Natural killer cell (primary cell): ENCODE results near the gene ADIG. TPM values are rescaled to one million over a fixed set of nuclear protein-coding genes. Genes with fewer than 3 reads are reported as not detected.

ENCODE experiments used
- ATAC-seq, 3 donors: fragments of 150-1000 bp in 2 of 3; fragments of 200-7000 bp in 1 of 3; cut with Tn5 transposase; 1 replicate in 1 of 3; 2 replicates in 2 of 3; pipeline ENCODE4 v1.10.0; 2021; ENCODE audit warnings: mild to moderate bottlenecking in 2 of 3, moderate library complexity in 2 of 3
- DNase-seq, 2 donors: peaks; one replicate each; pipeline versions ENCODE4 v3.0.0 to v3.0.0-alpha.2; 2013 to 2021; ENCODE audit warnings: mixed read lengths in 1 of 2
- H3K27ac ChIP-seq: one replicate; pipeline ENCODE4 v1.5.1; 2013; ENCODE audit warnings: mild to moderate bottlenecking, low read length
- H3K27me3 ChIP-seq: one replicate; pipeline ENCODE4 v1.6.1; 2013; ENCODE audit warnings: low read length; ENCODE audit not compliant: control insufficient read depth, insufficient read depth
- H3K36me3 ChIP-seq: one replicate; pipeline ENCODE4 v1.6.1; 2013; ENCODE audit warnings: low read length; ENCODE audit not compliant: control insufficient read depth, insufficient read depth
- H3K4me1 ChIP-seq: one replicate; pipeline ENCODE4 v1.6.1; 2013; ENCODE audit warnings: low read length; ENCODE audit not compliant: control insufficient read depth, insufficient read depth
- H3K4me3 ChIP-seq: one replicate; pipeline ENCODE4 v1.5.1; 2013; ENCODE audit warnings: low read length
- H3K9me3 ChIP-seq: one replicate; pipeline ENCODE4 v1.6.1; 2013; ENCODE audit warnings: low read length; ENCODE audit not compliant: control insufficient read depth, insufficient read depth
- H3K27ac Mint-ChIP-seq, 2 donors: one replicate each; pipeline ENCODE4 v1.8.0; 2022; ENCODE audit warnings: mild to moderate bottlenecking in 2 of 2, mixed read lengths in 2 of 2, moderate library complexity in 1 of 2
- H3K27me3 Mint-ChIP-seq, 2 donors: one replicate each; pipeline ENCODE4 v1.8.0; 2022; ENCODE audit warnings: low read depth in 2 of 2, mixed read lengths in 2 of 2
- H3K36me3 Mint-ChIP-seq: one replicate; pipeline ENCODE4 v1.8.0; 2022; ENCODE audit warnings: mixed read lengths
- H3K4me1 Mint-ChIP-seq, 2 donors: one replicate each; pipeline ENCODE4 v1.8.0; 2022; ENCODE audit warnings: mixed read lengths in 2 of 2
- H3K4me3 Mint-ChIP-seq: one replicate; pipeline ENCODE4 v1.8.0; 2022; ENCODE audit warnings: mild to moderate bottlenecking, moderate library complexity, mixed read lengths
- H3K9me3 Mint-ChIP-seq, 2 donors: one replicate each; pipeline ENCODE4 v1.8.0; 2022; ENCODE audit warnings: mixed read lengths in 2 of 2
- CTCF ChIP-seq: fragments of 200-600 bp; IDR thresholded peaks from one replicate; pipeline ENCODE4 v1.8.0; 2022; ENCODE audit warnings: antibody characterized with exemption
- WGBS: methylation state at CpG from one replicate; pipeline ENCODE4 v1.1.7; 2013; ENCODE audit warnings: missing lambda C conversion rate; ENCODE audit not compliant: insufficient coverage; 5-methylcytosine and 5-hydroxymethylcytosine counted together
- intact Hi-C: fragments of 100-400 bp; cut with micrococcal nuclease; formaldehyde crosslinking; loops from one replicate; pipeline ENCODE4 v1.14.2; 2022
- total RNA-seq, 4 donors: library from RNA; stranded (reverse); fragments of 120-200 nt in 1 of 4; gene quantifications; one replicate each; pipeline versions ENCODE4 v1.2.3 to v1.2.4, GENCODE V29; 2013 to 2022

ADIG gene
- total RNA-seq, 3 donors from 2014 or later (not counting 1 experiment from before 2014, with no cell fraction given), result not detected

- H3K9me3 ChIP-seq, result no peaks in the 10 kb centered on the region
- Mint-ChIP-seq H3K36me3 (peaks cover 34% of the 10 kb centered on the region), H3K4me1 (no peaks in the 10 kb centered on the region), H3K4me3 (no peak overlapping the region), H3K27ac (no peak overlapping the region), H3K27me3 (no peaks in the 10 kb centered on the region), H3K9me3 (no peaks in the 10 kb centered on the region)
- no peaks in the 10 kb centered on the region for H3K4me1 ChIP-seq
- 97% methylated on average over 7 of the region's 7 CpGs for WGBS
- no peak overlapping the region for H3K27ac ChIP-seq
- intact Hi-C loops, result no loop called here
- no peak for ATAC-seq
- no peak for DNase-seq
- H3K36me3 ChIP-seq, result peaks cover 73% of the 10 kb centered on the region
- TF ChIP-seq CTCF, result no peak
- no peak overlapping the region for H3K4me3 ChIP-seq
- H3K27me3 ChIP-seq, result no peaks in the 10 kb centered on the region
Observed at GRCh38 chr20:38573413-38573812, 7.6 kb upstream of the ADIG start.

GRCh38 chr20:38579219-38579910, 1.6 kb upstream of the ADIG start:
- Histone ChIP-seq H3K9me3 (no peaks in the 10 kb centered on the region), H3K27ac (no peak overlapping the region), H3K27me3 (no peaks in the 10 kb centered on the region), H3K4me1 (no peaks in the 10 kb centered on the region), H3K36me3 (peaks cover 22% of the 10 kb centered on the region), H3K4me3 (no peak overlapping the region)
- intact Hi-C loops, result no loop called here
- H3K4me3 Mint-ChIP-seq, result no peak overlapping the region
- H3K27ac Mint-ChIP-seq, result peak overlapping the region; percentile 30 to 53
- H3K27me3 Mint-ChIP-seq, result no peaks in the 10 kb centered on the region
- ATAC-seq (no peak), DNase-seq (no peak)
- H3K4me1 Mint-ChIP-seq, result peaks cover 0 to 6% of the 10 kb centered on the region in 2 donors
- peaks cover 20% of the 10 kb centered on the region for H3K36me3 Mint-ChIP-seq
- WGBS, result 75% methylated on average over 7 of the region's 7 CpGs
- no peak for TF ChIP-seq CTCF
- no peaks in the 10 kb centered on the region for H3K9me3 Mint-ChIP-seq

- no peaks in the 10 kb centered on the region for H3K4me1 ChIP-seq
- intact Hi-C loops, result no loop called here
- WGBS, result 91% methylated on average over 4 of the region's 4 CpGs
- ATAC-seq, result no peak
- no peaks in the 10 kb centered on the region for H3K9me3 Mint-ChIP-seq
- peaks cover 14% of the 10 kb centered on the region for H3K36me3 Mint-ChIP-seq
- peaks cover 0 to 6% of the 10 kb centered on the region in 2 donors for H3K4me1 Mint-ChIP-seq
- H3K27ac Mint-ChIP-seq, result peak overlapping the region in 1 of 2 donors; percentile 30
- no peak overlapping the region for H3K4me3 ChIP-seq
- DNase-seq, result no peak
- H3K27ac ChIP-seq, result no peak overlapping the region
- H3K36me3 ChIP-seq, result peaks cover 16% of the 10 kb centered on the region
- H3K27me3 Mint-ChIP-seq, result no peaks in the 10 kb centered on the region
- no peaks in the 10 kb centered on the region for H3K27me3 ChIP-seq
- TF ChIP-seq CTCF, result no peak
- H3K9me3 ChIP-seq, result no peaks in the 10 kb centered on the region
- H3K4me3 Mint-ChIP-seq, result no peak overlapping the region
Observed at GRCh38 chr20:38579921-38580320, 1.1 kb upstream of the ADIG start.
